Endometrium (tissue), 2 donors: ENCODE measurements around the gene TAF5L.
"Not testable (repeated sequence)": the region's sequence is repeated elsewhere in the genome, so short reads cannot be mapped to it uniquely, and the experiment has no call there.

Source experiments
- FAIRE-seq: peaks from 2 replicates; lab custom pipeline; 2012; peaks lifted over from hg19 to GRCh38; lab: Jason Lieb, UNC
- donor health status: control.
- donor health status: control.

Gene TAF5L

DNA sequence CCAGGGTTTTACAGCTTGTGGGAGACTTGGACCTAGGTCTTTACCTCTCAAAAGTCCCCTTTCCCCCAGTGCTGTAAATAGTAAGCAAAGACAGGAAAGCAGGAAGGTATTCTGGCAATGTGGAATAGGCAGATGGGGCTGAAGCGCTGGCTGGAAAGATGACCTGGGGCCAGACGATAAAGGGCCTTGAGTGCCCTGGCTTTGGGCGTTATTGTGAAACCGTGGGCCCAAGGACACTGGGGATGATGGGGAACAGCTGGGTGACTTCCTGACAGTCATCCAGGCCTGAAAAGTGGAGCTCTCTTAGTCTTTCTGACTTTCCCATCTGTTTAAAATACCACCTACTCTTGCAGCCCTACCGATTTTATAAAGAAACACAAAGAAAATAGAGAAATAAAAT, 16.5 kb upstream of the TAF5L start:
- no peak for FAIRE-seq

- FAIRE-seq: no peak
These were observed 15.4 kb upstream of the TAF5L start for GRCh38 chr1:229641306-229641705.

DNA sequence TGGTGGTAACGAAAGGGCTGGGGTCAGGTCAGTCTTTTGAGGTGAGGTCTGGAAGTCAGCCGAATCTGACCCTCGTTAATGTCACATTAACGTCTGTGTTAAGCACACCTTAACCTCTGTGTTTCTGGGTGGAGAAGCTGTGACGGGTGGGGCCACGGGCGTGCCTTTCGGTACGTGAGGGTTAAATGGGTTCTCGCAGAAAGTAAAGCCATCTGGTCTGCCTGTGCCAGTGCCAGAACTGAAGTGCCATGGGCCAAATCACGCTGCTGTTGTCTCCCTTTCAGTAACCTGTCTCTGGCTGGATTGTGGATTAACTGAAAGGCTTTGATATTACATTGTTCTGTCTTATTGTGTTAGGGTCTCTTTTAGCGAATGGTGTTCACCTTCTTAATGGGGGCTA, 14.5 kb upstream of the TAF5L start:
- FAIRE-seq: no peak

- FAIRE-seq: no peak
These were observed 11.8 kb upstream of the TAF5L start for GRCh38 chr1:229637746-229638145.

DNA sequence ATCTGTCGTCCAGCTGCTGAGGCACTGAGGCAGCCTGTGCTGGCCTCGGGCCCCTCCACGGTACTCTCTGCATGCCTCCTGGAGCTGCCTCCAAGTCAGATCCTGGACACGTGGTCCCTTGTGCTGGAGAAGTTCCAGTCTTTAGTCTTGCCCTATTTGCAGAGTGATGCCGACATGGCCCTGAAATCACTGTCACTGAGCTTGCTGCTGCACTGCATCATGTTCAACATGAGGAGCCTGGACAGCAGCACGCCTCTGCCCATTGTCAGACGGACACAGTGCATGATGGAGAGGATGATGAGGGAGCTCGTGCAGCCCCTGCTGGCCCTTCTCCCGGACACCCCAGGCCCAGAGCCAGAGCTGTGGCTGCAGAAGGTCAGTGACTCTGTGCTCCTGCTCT, 10.1 kb upstream of the TAF5L start:
- FAIRE-seq: no peak

DNA sequence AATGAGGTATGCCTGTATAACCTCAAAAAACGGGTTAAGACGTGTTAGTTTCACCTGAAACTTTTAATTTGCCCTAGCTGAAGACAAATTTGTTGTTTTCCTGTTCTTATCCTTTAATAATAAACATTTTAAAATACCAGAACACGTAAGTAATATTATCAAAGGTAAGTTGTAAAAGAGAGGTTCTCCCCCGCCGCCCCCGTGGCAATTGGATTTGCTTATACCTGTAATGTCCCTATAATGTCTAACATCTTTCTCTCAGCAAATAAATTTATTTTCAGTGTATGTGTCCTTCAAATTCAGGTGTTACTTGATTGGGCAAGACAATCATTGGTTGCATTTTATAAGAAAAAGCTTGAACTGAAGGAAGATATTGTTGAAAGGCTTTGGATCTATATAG, 6.0 kb upstream of the TAF5L start:
- FAIRE-seq: no peak

- FAIRE-seq: no peak
These were observed 5.2 kb upstream of the TAF5L start for GRCh38 chr1:229631148-229631547.

- no peak for FAIRE-seq
These were observed 3.3 kb upstream of the TAF5L start for GRCh38 chr1:229629261-229629660.

- no peak for FAIRE-seq
These were observed 1.1 kb upstream of the TAF5L start for GRCh38 chr1:229627003-229627402.

GRCh38 chr1:229625071-229625914, 629 bp downstream of the TAF5L start:
- no peak for FAIRE-seq

- no peak for FAIRE-seq
These were observed 1.3 kb downstream of the TAF5L start for GRCh38 chr1:229624521-229625070.

DNA sequence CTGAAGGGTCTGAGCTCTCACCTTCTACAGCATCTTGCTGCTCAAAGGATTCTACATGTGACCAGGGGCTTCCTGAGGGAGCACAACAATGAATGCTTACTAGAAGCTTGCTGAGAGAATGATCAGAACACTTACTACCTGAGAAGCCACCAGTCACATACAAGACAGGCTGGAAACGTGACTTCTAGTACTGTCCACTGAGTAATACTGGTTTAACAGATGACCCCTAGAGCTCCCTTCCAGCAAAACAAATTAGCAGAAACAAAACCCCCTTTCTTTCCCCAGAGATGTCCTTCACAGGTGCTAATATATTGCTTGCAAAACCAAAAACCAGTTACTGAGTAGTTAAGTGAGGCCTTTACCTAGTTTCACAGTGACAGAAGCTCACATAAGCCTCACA, 2.1 kb downstream of the TAF5L start:
- FAIRE-seq: no peak

DNA sequence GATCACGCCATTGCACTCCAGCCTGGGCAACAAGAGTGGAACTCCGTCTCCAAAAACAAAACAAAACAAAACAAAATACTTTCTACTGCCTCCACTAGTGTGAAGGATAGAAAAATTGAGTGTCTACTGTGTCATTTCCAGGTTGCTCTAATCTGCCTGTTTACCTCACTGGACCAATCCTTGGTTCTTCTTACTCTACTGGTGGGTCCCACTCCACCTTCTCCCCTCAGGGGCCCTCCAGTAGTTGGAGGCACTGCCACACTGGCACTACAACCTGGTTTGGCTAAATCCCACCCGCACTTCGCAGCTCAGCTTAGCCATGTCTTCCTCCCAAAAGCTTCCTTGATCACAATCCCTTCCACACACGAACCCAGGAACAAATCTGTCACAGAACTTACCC, 2.7 kb downstream of the TAF5L start:
- FAIRE-seq: no peak

GRCh38 chr1:229622641-229623120, 3.2 kb downstream of the TAF5L start:
- FAIRE-seq: not testable (repeated sequence)

GRCh38 chr1:229621663-229622062, 4.3 kb downstream of the TAF5L start:
- FAIRE-seq: no peak

- FAIRE-seq: no peak
These were observed 5.0 kb downstream of the TAF5L start for GRCh38 chr1:229620876-229621275.

DNA sequence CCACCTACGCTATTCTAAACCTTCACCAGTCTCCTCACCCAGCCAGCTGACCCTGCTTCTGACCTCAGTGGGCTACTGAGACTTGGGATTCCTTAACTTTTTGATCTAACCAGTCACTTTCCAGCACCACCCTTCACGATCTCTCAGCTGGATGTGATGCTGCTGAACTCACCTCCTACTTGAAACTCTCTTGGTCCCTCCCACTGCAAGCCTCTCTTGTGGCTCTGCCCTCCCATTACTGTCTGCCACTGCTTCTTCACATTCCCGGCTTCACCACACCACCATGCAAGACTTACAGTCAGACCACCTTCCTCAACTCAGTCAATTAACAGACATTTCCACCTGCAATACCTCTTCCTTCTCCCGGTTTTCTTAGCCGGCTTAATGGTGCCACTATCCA, 6.3 kb downstream of the TAF5L start:
- FAIRE-seq: no peak

GRCh38 chr1:229619002-229619401, 6.9 kb downstream of the TAF5L start:
- FAIRE-seq: no peak

DNA sequence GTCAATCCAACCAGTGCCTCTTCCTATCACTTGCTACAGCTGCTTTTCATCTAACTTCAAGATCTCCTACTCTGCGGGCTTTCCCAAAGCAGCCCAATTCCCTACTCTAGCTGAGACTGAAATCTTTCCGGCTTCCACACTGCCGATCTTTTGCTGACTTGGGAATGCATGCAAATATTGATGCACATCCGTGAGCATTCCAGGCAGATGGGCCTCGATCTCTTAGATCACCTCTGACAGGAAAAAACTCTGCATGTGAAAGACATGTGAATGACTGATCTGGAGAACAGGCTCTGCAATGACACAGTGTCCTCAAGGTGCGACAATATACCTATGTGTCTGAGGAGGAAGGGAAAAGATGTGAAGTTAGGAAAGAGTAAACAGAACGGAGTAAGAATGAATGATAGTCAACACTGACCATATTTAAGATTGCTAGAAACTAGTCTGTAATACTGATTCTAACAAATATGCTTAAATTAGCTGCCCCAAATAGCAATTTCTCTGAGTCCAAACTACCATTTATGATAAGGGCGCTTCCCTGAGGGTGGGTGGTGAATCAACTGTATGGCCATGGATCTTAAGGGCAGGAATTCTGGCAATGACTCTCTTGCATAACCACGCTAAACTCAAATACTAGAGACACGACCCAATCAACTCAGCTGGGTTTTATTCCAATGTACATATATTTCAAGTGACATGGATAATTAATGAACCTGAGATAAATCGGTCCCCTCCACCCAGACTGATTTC, 8.4 kb downstream of the TAF5L start:
- FAIRE-seq: no peak

- no peak for FAIRE-seq
These were observed 11.2 kb downstream of the TAF5L start for GRCh38 chr1:229614701-229615100.

DNA sequence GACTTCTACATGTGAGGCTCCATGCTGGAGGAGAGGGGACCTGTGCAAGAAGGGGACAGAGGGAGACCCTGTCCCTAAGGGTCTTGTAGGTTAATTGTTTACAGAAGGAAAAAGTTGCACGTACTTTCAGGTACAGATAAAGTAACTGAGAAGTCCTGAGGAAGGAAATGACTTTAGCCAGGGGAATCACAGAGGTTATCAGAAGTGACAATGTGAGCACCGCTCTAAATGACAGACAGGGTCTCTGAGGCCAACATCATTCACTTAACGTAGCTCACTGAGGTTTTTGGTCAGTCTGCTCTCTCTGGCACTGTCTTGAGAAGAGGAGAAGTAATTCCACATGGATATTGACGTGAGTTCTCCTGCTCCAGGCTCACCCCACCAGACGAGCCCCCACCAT, 12.0 kb downstream of the TAF5L start:
- no peak for FAIRE-seq

- no peak for FAIRE-seq
These were observed 17.3 kb downstream of the TAF5L start for GRCh38 chr1:229608590-229608989.

DNA sequence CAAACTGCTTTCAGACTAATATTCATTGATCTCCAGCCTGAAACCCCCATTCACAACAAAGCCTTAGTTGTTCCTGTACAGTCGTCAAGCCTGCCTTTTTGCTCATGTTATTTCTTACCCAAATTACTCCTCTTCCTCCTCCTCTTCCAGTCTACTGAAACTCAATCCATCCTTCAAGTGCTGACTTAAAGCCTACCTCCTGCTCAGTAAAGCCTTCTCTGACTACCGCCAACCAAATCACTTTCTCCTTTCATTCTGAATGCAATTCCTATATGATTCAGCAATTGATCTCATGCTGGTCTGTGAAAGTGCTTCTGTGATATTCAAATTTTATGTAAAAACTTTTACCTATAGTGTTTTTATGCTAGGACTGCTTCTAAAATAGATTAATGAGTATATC, 18.6 kb downstream of the TAF5L start:
- FAIRE-seq: no peak
